B cell (primary cell): Measurements from ENCODE around the gene NKX1-1. TPM values are rescaled to one million over a fixed set of nuclear protein-coding genes. Genes with fewer than 3 reads are reported as not detected.
"Not testable (repeated sequence)": the region's sequence is repeated elsewhere in the genome, so short reads cannot be mapped to it uniquely, and the experiment has no call there.

Source experiments
- ATAC-seq: fragments of 200-7000 bp; cut with Tn5 transposase; one replicate; pipeline ENCODE4 v1.10.0; 2021; ENCODE audit warnings: low read depth, mild to moderate bottlenecking, moderate number of reproducible peaks, moderate library complexity
- CTCF ChIA-PET: fragments of 350-600 bp; sonication (Branson Sonifier 250); formaldehyde crosslinking; loops from one replicate; lab custom pipeline; 2021; ENCODE audit warnings: antibody characterized with exemption, inconsistent platforms; lab: Charles Lee
- POLR2A ChIA-PET: fragments of 350-600 bp; sonication (Branson Sonifier 250); formaldehyde crosslinking; loops from one replicate; lab custom pipeline; 2021; ENCODE audit warnings: antibody characterized with exemption; lab: Charles Lee
- DNase-seq: peaks from one replicate; pipeline ENCODE4 v3.0.0; 2013
- H2AFZ ChIP-seq: 2 replicates; pipeline ENCODE4 v1.6.1; 2012; ENCODE audit warnings: mild to moderate bottlenecking, low read depth, low read length; ENCODE audit not compliant: insufficient read depth, poor library complexity, severe bottlenecking
- H3K27ac ChIP-seq, 2 donors: 1 replicate in 1 of 2; 2 replicates in 1 of 2; pipeline ENCODE4 v1.5.1; 2012 to 2013; ENCODE audit warnings: low read length in 2 of 2, mild to moderate bottlenecking in 2 of 2, moderate library complexity in 1 of 2
- H3K27me3 ChIP-seq, 4 experiments: fragments of 200-600 bp in 1 of 4; sonication (generic) in 1 of 4; replicated peaks in 1 of 4; 1 replicate in 2 of 4; 2 replicates in 2 of 4; pipeline versions ENCODE4 v1.6.1 to v1.7.0; 2013 to 2016; ENCODE audit warnings: low read length in 3 of 4, mild to moderate bottlenecking in 2 of 4, mixed read lengths in 1 of 4, moderate library complexity in 1 of 4; ENCODE audit not compliant: insufficient read depth in 4 of 4, control insufficient read depth in 3 of 4; ENCODE audit errors: control extremely low read depth in 1 of 4
- H3K36me3 ChIP-seq, 2 experiments: replicated peaks in 1 of 2; 1 replicate in 1 of 2; 2 replicates in 1 of 2; pipeline versions ENCODE4 v1.6.1 to v1.7.1; 2013; ENCODE audit warnings: low read length in 1 of 2; ENCODE audit not compliant: insufficient read depth in 2 of 2, control insufficient read depth in 1 of 2; ENCODE audit errors: control extremely low read depth in 1 of 2, extremely low read depth in 1 of 2
- H3K4me1 ChIP-seq, 2 donors: fragments of 200-600 bp in 1 of 2; sonication (generic) in 1 of 2; 1 replicate in 1 of 2; 2 replicates in 1 of 2; pipeline versions ENCODE4 v1.5.1 to v1.6.1; 2013 to 2017; ENCODE audit warnings: low read length in 2 of 2; ENCODE audit not compliant: control insufficient read depth in 2 of 2, insufficient read depth in 2 of 2
- H3K4me2 ChIP-seq: replicated peaks from 2 replicates; pipeline ENCODE3; 2012; ENCODE audit warnings: mild to moderate bottlenecking, low read depth, low read length; ENCODE audit not compliant: poor library complexity, severe bottlenecking
- H3K4me3 ChIP-seq, 5 experiments: fragments of 200-600 bp in 1 of 5; sonication (generic) in 1 of 5; 1 replicate in 3 of 5; 2 replicates in 2 of 5; pipeline versions ENCODE4 v1.5.1 to v1.7.0; 2011 to 2016; ENCODE audit warnings: low read length in 4 of 5, mild to moderate bottlenecking in 4 of 5, low read depth in 2 of 5, control low read depth in 1 of 5, moderate library complexity in 1 of 5; ENCODE audit not compliant: insufficient read depth in 1 of 5; ENCODE audit errors: control extremely low read depth in 1 of 5, extremely low read depth in 1 of 5
- H3K79me2 ChIP-seq: fragments of 200-600 bp; sonication (generic); one replicate; pipeline ENCODE4 v1.6.0; 2016; ENCODE audit warnings: low read length; ENCODE audit not compliant: control insufficient read depth, insufficient read depth
- H3K9ac ChIP-seq: fragments of 200-600 bp; sonication (generic); 2 replicates; pipeline ENCODE4 v1.6.1; 2017; ENCODE audit warnings: mild to moderate bottlenecking, low read length, moderate library complexity
- H3K9me3 ChIP-seq, 3 donors: one replicate each; pipeline versions ENCODE4 v1.6.1 to v1.7.1; 2013; ENCODE audit warnings: low read length in 2 of 3; ENCODE audit not compliant: control insufficient read depth in 2 of 3, insufficient read depth in 1 of 3; ENCODE audit errors: control extremely low read depth in 1 of 3
- H4K20me1 ChIP-seq: 2 replicates; pipeline ENCODE4 v1.6.0; 2012; ENCODE audit warnings: mild to moderate bottlenecking, low read length; ENCODE audit not compliant: insufficient read depth, control insufficient read depth, poor library complexity, severe bottlenecking
- H3K27ac Mint-ChIP-seq: one replicate; pipeline ENCODE4 v1.8.0; 2021; ENCODE audit warnings: mixed read lengths
- H3K27me3 Mint-ChIP-seq: one replicate; pipeline ENCODE4 v1.8.0; 2021; ENCODE audit warnings: mixed read lengths
- H3K4me1 Mint-ChIP-seq: one replicate; pipeline ENCODE4 v1.8.0; 2021; ENCODE audit warnings: mixed read lengths
- H3K4me3 Mint-ChIP-seq: one replicate; pipeline ENCODE4 v1.8.0; 2021; ENCODE audit warnings: mixed read lengths
- H3K9me3 Mint-ChIP-seq: one replicate; pipeline ENCODE4 v1.8.0; 2022; ENCODE audit warnings: mixed read lengths; ENCODE audit not compliant: insufficient read depth
- CTCF ChIP-seq: fragments of 200-600 bp; IDR thresholded peaks from one replicate; pipeline ENCODE4 v1.8.0; 2022; ENCODE audit warnings: antibody characterized with exemption, mild to moderate bottlenecking
- EZH2 ChIP-seq: IDR thresholded peaks from 2 replicates; pipeline ENCODE4 v1.6.1; 2012; ENCODE audit warnings: borderline replicate concordance, low read depth, mild to moderate bottlenecking, moderate library complexity, low read length; ENCODE audit not compliant: insufficient read depth, poor library complexity, severe bottlenecking
- WGBS: methylation state at CpG from one replicate; pipeline ENCODE4 v1.1.5; 2013; ENCODE audit warnings: missing lambda C conversion rate; ENCODE audit not compliant: insufficient coverage; 5-methylcytosine and 5-hydroxymethylcytosine counted together
- intact Hi-C: fragments of 100-400 bp; cut with micrococcal nuclease; formaldehyde crosslinking; loops from one replicate; pipeline ENCODE4 v1.10.0; 2022
- polyA plus RNA-seq: library from polyadenylated mRNA; depleted of rRNA; stranded (reverse); fragments of >200 nt; gene quantifications from 2 replicates; pipeline ENCODE4 v1.2.3, GENCODE V29; 2012
- total RNA-seq, 2 donors: library from RNA; stranded (reverse); fragments of 120-200 nt in 1 of 2; gene quantifications; 1 replicate in 1 of 2; 2 replicates in 1 of 2; pipeline versions ENCODE4 v1.2.3 to v1.2.4, GENCODE V29; 2013 to 2022

Gene NKX1-1
- total and polyA plus RNA-seq, 2 donors (not counting 1 experiment from before 2014, with no cell fraction given), result not detected

DNA sequence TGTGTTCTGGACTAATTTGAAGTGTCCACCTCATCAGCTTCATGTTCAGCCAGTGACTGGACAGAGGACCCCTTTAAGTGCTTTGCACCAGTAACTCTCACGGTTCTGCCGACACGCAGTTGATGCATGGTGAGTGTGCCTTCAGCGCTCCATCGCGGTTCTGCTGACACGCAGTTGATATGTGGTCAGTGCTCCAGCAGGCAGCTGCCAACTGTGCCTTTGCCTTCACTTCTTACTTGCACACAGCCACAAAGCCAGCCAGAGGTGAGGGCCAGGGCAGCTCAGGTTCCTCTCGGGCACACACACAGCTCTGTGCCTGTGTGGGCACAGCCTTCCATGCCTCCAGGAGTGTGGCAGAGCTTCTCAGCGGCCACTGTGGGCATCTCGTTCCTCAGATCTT lies 12.4 kb downstream of the NKX1-1 start:
- H2AFZ ChIP-seq, result no peak overlapping the region
- DNase-seq (no peak), ATAC-seq (no peak)
- H3K4me1 ChIP-seq, result no peaks in the 10 kb centered on the region
- intact Hi-C loops, result no loop called here
- Mint-ChIP-seq H3K27me3 (no peaks in the 10 kb centered on the region), H3K4me1 (no peaks in the 10 kb centered on the region), H3K4me3 (no peak overlapping the region), H3K27ac (no peak overlapping the region), H3K9me3 (peaks cover 4% of the 10 kb centered on the region)
- H3K27ac ChIP-seq, result no peak overlapping the region
- TF ChIP-seq CTCF, result no peak
- TF ChIP-seq EZH2, result no peak
- WGBS, result 92% methylated on average over 10 of the region's 10 CpGs
- H3K27me3 ChIP-seq, result no peaks in the 10 kb centered on the region
- peaks cover 2 to 5% of the 10 kb centered on the region in 2 experiments for H3K36me3 ChIP-seq
- H3K9me3 ChIP-seq, result peaks cover 4 to 50% (median 24%) of the 10 kb centered on the region in 3 donors
- H3K9ac ChIP-seq, result no peak overlapping the region
- no peaks in the 10 kb centered on the region for H4K20me1 ChIP-seq
- no peak overlapping the region for H3K4me2 ChIP-seq
- H3K4me3 ChIP-seq, result no peak overlapping the region
- CTCF ChIA-PET, result no interaction called here
- H3K79me2 ChIP-seq, result no peaks in the 10 kb centered on the region
- POLR2A ChIA-PET, result no interaction called here

DNA sequence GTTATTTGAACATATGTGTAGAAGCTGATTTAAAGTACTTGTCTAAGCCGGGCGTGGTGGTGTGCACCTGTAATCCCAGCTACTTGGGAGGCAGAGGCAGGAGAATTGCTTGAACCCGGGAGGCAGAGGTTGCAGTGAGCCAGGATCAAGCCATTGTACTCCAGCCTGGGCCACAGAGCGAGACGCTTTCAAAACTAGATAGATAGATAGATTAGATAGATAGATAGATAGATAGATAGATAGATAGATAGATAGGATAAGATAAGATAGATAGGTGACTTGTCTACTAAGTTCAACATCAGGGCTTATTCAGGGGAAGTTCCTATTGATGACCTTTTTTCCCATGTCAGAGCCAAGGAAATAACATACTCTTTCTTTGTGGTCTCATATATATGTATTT lies 12.9 kb downstream of the NKX1-1 start:
- H3K4me3 ChIP-seq, H3K4me1 ChIP-seq, H3K4me1 Mint-ChIP-seq, H3K27ac Mint-ChIP-seq, intact Hi-C loops, ATAC-seq, H3K27ac ChIP-seq, DNase-seq, H3K4me2 ChIP-seq, CTCF ChIA-PET, H3K9me3 Mint-ChIP-seq, H3K27me3 ChIP-seq, H3K27me3 Mint-ChIP-seq, H3K9ac ChIP-seq, H2AFZ ChIP-seq, H4K20me1 ChIP-seq, H3K4me3 Mint-ChIP-seq, H3K79me2 ChIP-seq, POLR2A ChIA-PET, H3K36me3 ChIP-seq: not testable (repeated sequence)
- 96% methylated on average over 5 of the region's 5 CpGs for WGBS
- H3K9me3 ChIP-seq, result peaks cover 6 to 45% (median 25%) of the 10 kb centered on the region in 3 donors
